ENCODE data around the gene DST.
"Not testable (repeated sequence)": the region's sequence is repeated elsewhere in the genome, so short reads cannot be mapped to it uniquely, and the experiment has no call there.

DST gene

DNA sequence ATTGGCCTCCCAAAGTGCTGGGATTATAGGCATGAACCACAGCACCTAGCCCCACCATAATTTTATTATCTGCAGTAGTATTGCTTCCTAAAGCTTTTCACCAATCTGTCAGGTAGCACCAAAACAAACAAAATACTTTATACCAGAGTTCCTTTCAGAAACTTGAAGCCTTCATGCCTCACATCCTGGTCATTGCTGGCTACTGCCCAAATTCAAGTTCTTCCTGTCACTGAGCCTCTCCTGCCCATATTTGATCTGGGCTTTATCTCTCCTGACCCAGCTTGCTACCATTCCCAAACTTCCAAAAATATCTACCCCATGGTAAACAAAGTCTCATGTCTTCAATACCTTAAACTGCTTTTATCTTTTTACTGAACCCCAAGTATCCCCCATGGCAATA lies 34.9 kb upstream of the DST start:
- Mint-ChIP-seq H3K36me3 (no peaks in the 10 kb centered on the region), H3K4me3 (no peak overlapping the region), H3K27ac (no peak overlapping the region), H3K9me3 (no peaks in the 10 kb centered on the region), H3K4me1 (no peaks in the 10 kb centered on the region), H3K27me3 (peaks cover 2% of the 10 kb centered on the region)
- ATAC-seq (ENCODE audit: low read depth) (no peak), DNase-seq (ENCODE audit: low spot score in 2 of 2) (no peak)

DNA sequence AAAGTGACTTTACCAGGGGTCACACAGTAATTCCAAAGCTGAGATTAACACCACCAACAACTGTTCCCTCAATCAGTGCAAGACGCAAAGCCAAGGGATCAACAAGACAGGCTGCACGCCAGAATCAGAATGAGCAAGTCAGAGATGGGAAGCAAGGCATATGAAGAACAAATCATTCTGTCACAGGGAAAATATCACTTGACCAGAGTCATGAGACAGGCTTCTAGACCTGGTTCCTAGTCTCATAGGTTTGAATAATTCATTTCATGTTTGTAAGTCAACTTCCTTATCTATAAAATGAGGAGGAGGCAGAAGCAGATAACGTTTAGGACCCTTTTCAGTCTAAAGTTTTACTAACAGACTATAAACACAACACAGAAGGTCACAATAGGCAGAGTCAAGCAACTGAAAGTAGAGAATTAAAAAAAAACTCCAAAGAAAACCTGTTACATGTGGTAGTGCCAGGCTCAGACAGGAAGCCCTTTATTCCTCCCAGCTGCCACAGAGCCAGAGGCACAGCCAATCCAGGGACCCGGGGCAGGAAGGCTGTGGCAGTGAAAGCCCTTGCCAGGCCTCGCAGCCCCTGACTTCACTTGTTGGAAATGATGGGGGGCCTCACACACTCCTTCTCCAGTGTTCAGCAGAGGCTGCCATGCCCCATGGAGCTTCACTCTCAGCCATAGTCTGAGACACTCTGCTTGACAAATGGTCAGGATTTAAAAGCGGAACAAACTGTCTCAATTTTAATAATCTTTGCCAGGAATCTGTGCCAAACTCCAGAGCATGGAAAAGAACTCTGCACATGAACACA lies 29.2 kb upstream of the DST start:
- Mint-ChIP-seq H3K27me3 (no peaks in the 10 kb centered on the region), H3K4me3 (no peak overlapping the region), H3K9me3 (no peaks in the 10 kb centered on the region), H3K4me1 (no peaks in the 10 kb centered on the region), H3K36me3 (no peaks in the 10 kb centered on the region), H3K27ac (no peak overlapping the region)
- DNase-seq (ENCODE audit: low spot score in 2 of 2) (no peak), ATAC-seq (ENCODE audit: low read depth) (no peak)

DNA sequence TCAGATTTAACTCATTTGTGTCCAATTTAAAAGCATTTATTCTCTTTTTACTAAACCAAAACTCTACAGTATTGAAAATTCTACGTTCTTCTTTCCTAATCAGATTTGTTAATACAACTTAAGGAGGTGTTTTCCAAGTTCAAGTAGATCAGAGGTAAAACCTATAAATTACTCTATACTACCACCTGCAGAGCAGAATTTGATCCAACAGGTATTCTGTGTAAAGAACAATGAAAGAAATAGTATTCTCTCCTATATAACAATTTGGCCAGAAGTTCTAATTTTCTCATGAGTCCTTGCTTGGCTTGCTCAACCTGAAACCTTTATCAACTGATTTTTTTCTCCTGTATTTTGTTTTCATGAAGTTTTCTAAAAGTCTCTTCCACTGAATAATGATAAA lies 28.5 kb upstream of the DST start:
- H3K27ac Mint-ChIP-seq: no peak overlapping the region
- ATAC-seq (ENCODE audit: low read depth) (no peak), DNase-seq (ENCODE audit: low spot score in 2 of 2) (no peak)
- H3K4me3 Mint-ChIP-seq: no peak overlapping the region
- H3K4me1 Mint-ChIP-seq: no peaks in the 10 kb centered on the region
- no peaks in the 10 kb centered on the region for H3K27me3 Mint-ChIP-seq
- no peaks in the 10 kb centered on the region for H3K36me3 Mint-ChIP-seq
- no peaks in the 10 kb centered on the region for H3K9me3 Mint-ChIP-seq

DNA sequence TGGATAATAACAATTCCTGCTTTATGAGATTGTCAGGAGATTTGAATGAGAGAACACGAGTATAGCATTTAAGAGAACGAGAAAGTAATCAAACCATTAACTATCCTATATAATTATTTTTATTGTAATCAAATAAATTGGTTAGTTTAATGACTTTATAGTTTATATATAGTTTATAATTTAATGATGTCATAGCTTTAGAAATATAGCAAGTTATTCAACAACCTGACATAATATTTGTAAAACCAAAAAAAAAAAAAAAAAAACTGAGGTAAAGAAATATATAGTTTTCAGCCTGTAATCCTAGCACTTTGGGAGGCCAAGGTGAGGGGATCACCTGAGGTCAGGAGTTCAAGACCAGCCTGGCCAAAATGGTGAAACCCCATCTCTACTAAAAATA lies 26.4 kb upstream of the DST start:
- no peak for DNase-seq (ENCODE audit: low spot score in 2 of 2)
- no peaks in the 10 kb centered on the region for H3K4me1 Mint-ChIP-seq
- no peaks in the 10 kb centered on the region for H3K9me3 Mint-ChIP-seq
- H3K36me3 Mint-ChIP-seq: no peaks in the 10 kb centered on the region
- ATAC-seq (ENCODE audit: low read depth): no peak
- H3K27me3 Mint-ChIP-seq: peaks cover under 1% of the 10 kb centered on the region
- H3K27ac Mint-ChIP-seq: no peak overlapping the region
- no peak overlapping the region for H3K4me3 Mint-ChIP-seq

DNA sequence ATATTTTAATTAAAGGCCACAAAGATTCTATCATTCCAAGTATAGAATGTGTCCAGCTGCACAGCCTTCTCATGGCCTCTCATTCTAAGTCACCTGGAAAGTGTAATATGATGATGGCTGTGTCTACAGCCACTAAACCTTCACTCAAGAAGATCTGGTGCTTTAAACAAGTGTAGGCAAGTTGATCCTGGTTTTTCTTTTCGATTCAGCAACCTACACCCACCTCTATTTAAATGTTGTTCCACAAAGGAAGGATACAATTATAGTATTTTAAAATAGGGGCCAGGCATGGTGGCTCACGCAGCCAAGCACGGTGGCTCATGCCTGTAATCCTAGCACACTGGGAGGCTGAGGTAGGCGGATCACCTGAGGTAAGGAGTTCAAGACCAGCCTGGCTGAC lies 25.5 kb upstream of the DST start:
- H3K36me3 Mint-ChIP-seq: no peaks in the 10 kb centered on the region
- no peak overlapping the region for H3K4me3 Mint-ChIP-seq
- DNase-seq (ENCODE audit: low spot score in 2 of 2) (no peak), ATAC-seq (ENCODE audit: low read depth) (no peak)
- no peaks in the 10 kb centered on the region for H3K4me1 Mint-ChIP-seq
- no peak overlapping the region for H3K27ac Mint-ChIP-seq
- no peaks in the 10 kb centered on the region for H3K9me3 Mint-ChIP-seq
- H3K27me3 Mint-ChIP-seq: peaks cover 2% of the 10 kb centered on the region

DNA sequence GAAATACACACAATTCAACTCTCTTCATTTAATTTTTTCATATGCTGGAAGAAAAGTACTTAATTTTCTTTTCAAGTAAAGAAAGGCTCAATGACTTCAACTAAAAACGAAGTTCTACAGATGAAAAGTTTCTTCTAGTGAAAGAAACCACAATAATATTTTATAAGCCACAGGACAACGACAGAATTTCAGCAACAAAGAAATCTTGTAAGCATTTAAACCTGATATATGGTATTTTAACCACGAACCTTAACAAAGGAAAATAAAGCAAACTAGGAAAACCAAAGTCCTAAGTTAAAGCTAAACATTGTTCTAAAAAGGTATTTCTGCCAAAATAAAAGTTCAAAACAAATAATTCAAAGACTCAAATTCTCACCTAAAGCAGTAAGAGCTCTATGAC lies 24.6 kb upstream of the DST start:
- Mint-ChIP-seq H3K27me3 (peaks cover 2% of the 10 kb centered on the region), H3K9me3 (no peaks in the 10 kb centered on the region), H3K4me3 (no peak overlapping the region), H3K27ac (no peak overlapping the region), H3K4me1 (no peaks in the 10 kb centered on the region), H3K36me3 (no peaks in the 10 kb centered on the region)
- no peak for DNase-seq (ENCODE audit: low spot score in 2 of 2)
- ATAC-seq (ENCODE audit: low read depth): no peak

DNA sequence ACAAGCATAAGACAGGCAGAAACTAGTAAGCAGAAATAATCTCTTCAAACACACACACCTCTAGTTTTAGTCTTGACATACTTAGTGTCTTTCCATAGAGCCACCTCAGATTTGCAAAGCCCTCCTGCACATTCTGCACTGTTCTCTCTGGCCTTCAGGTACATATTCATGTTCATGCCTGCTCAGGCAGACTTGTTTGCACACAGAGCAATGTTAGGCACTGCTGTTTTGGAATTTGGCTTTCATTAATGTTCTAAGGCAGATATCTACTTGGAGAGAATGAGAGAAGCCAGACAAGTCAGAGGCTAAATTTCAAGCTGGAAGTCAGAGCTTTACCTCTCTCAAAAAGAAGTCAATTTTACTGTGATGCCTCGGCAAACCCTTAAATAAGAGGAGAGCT lies 21.3 kb upstream of the DST start:
- Mint-ChIP-seq H3K4me3 (no peak overlapping the region), H3K4me1 (no peaks in the 10 kb centered on the region), H3K27me3 (peaks cover 2% of the 10 kb centered on the region), H3K9me3 (no peaks in the 10 kb centered on the region), H3K27ac (no peak overlapping the region), H3K36me3 (no peaks in the 10 kb centered on the region)
- DNase-seq (ENCODE audit: low spot score in 2 of 2) (no peak), ATAC-seq (ENCODE audit: low read depth) (no peak)

DNA sequence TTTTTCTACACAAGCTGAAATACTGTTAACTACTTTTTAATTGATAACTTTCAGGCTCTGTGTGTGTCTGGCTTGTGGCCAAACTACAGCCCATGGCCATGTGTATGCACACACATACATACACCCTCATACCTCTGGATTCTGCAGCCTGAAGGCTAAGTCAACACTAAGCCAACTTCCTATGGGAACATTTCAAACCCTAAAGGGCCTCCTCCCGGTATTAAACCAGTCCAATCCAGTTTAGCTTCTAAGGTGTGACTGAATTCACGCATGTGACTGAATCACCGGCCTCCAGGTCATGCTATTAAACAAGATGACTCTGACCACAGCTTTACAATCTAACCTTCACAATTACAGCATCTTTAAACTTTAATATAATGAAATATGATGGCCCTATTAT lies 20.7 kb upstream of the DST start:
- Mint-ChIP-seq H3K9me3 (no peaks in the 10 kb centered on the region), H3K36me3 (no peaks in the 10 kb centered on the region), H3K4me1 (no peaks in the 10 kb centered on the region), H3K4me3 (no peak overlapping the region), H3K27me3 (peaks cover 2% of the 10 kb centered on the region), H3K27ac (no peak overlapping the region)
- no peak for DNase-seq (ENCODE audit: low spot score in 2 of 2)
- ATAC-seq (ENCODE audit: low read depth): no peak

DNA sequence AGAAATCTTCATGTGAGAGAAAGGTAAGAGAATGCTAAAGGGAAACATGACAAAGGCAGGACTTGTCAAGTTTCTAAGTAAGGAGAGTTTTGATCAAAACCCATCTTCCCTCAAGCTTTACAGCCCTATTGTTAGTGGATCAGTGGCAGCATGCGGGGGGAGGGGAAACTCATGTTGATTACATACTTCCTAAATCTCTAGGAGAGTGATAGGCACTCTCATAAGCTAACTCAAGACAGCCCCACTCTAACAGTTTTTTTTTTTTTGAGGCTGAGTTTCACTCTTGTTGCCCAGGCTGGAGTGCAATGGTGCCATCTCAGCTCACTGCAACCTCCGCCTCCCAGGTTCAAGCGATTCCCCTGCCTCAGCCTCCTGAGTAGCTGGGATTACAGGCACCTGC lies 18.6 kb upstream of the DST start:
- not testable (repeated sequence) for H3K36me3 Mint-ChIP-seq; H3K27me3 Mint-ChIP-seq; H3K4me1 Mint-ChIP-seq; H3K4me3 Mint-ChIP-seq; DNase-seq (ENCODE audit: low spot score in 2 of 2); H3K9me3 Mint-ChIP-seq; ATAC-seq (ENCODE audit: low read depth); H3K27ac Mint-ChIP-seq

DNA sequence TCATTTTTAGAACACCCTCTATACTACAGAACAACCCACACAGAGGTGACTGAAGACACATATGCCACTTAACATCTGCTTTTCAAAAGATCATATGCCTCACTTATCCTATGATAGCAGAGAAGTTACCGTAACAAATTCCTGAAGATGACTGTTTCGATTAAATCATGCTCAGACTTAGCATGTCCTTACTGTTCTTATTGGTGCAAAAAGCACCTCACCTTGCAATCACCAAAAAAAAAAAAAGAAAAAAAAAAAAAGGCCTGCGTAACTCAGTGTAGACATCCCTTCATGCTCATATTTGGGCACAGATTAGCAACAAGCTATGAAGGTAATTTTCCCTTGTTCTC lies 17.7 kb upstream of the DST start:
- Mint-ChIP-seq H3K27me3 (peaks cover 2% of the 10 kb centered on the region), H3K36me3 (no peaks in the 10 kb centered on the region), H3K4me3 (no peak overlapping the region), H3K27ac (no peak overlapping the region), H3K4me1 (no peaks in the 10 kb centered on the region), H3K9me3 (no peaks in the 10 kb centered on the region)
- no peak for ATAC-seq (ENCODE audit: low read depth)
- no peak for DNase-seq (ENCODE audit: low spot score in 2 of 2)

DNA sequence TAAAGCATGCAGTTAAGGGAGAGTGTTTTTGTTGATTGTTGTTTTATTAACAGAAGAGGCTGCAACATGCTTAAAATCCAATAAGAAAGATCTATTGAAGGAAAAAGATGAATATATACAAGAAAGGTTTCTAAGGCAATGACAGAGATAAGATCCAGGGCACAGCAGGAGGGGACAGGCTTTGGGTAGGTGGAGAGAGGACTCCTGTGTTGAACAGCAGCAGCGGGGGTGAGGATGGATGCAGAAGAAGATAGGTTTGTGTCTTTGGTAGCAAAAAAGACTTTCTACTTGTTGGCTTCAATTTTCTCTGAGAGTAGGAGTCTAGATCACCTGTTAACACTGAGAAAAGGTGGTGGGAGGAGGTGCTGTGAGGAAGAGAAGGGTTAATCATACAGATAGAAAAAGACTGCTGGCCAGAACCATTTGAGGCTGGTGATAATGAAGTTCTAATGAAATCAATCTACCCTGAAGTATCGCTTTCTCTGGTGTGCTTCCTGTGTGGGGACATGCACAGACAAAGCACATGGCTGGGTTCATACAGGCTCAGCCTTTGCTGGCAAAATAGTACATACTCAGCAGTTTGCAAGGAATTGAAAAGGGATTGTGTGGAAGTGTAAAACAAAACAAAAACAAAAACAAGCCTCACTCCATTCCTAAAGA lies 17.2 kb upstream of the DST start:
- DNase-seq (ENCODE audit: low spot score in 2 of 2) (no peak), ATAC-seq (ENCODE audit: low read depth) (no peak)
- Mint-ChIP-seq H3K36me3 (no peaks in the 10 kb centered on the region), H3K9me3 (no peaks in the 10 kb centered on the region), H3K27ac (no peak overlapping the region), H3K27me3 (peaks cover 2% of the 10 kb centered on the region), H3K4me1 (no peaks in the 10 kb centered on the region), H3K4me3 (no peak overlapping the region)

DNA sequence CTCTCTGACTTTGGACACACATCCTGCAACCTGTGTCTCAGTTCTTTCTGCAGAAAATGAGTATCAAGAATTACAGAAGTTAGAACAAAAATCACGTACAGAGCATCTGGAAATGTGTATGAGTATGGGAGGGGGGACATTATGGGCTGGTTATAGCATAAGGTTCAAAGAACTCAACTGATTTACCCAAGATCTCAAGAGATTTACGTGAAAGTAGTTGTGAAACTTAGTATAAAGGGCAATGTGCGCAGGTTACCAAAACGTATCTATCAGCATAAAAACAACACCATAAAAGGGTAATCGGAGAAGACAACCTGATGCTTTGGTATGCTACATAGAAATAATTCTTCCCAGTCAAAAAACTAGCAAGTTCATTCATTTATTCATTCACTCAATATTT lies 15.6 kb upstream of the DST start:
- H3K9me3 Mint-ChIP-seq: no peaks in the 10 kb centered on the region
- no peaks in the 10 kb centered on the region for H3K36me3 Mint-ChIP-seq
- no peaks in the 10 kb centered on the region for H3K27me3 Mint-ChIP-seq
- DNase-seq (ENCODE audit: low spot score in 2 of 2): no peak
- no peak overlapping the region for H3K4me3 Mint-ChIP-seq
- H3K27ac Mint-ChIP-seq: no peak overlapping the region
- ATAC-seq (ENCODE audit: low read depth): no peak
- no peaks in the 10 kb centered on the region for H3K4me1 Mint-ChIP-seq

DNA sequence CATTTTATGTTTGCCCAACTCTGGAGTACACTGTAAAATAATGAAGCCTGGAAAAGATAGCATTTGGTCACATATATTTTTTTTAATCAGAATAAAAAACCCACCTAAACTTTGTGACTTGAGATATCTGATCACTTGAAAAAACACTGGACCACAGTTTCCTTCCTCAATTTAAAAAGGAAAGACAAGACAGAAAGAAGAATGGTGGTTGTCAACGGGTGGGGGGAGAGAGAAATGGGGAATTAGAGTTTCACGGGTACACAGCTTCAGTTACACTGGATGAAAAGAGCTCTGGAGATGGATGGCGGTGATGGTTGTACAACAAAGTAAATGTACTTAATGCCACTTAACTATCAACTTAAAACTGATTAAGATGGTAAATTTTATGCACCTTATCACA lies 14.7 kb upstream of the DST start:
- ATAC-seq (ENCODE audit: low read depth) (no peak), DNase-seq (ENCODE audit: low spot score in 2 of 2) (no peak)
- Mint-ChIP-seq H3K4me3 (no peak overlapping the region), H3K9me3 (no peaks in the 10 kb centered on the region), H3K27me3 (no peaks in the 10 kb centered on the region), H3K4me1 (no peaks in the 10 kb centered on the region), H3K36me3 (no peaks in the 10 kb centered on the region), H3K27ac (no peak overlapping the region)

DNA sequence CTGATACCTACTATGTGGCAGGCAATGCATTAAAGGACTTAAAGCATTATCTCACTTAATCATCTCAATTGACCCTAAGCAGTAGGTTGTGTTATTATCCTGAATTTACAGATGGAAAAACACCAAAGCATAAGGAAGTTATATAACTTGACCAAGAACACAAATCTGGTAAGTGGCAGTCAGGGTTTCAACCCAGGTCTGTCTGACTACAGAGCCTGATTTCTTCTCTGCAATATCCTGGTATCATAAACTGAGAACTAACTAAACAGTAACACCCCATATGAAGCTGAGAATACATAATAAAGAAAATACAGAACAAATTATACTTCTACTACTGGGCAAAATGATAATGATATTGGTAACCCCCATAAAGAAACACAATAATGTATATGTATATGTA lies 13.8 kb upstream of the DST start:
- no peak for ATAC-seq (ENCODE audit: low read depth)
- H3K9me3 Mint-ChIP-seq: no peaks in the 10 kb centered on the region

DNA sequence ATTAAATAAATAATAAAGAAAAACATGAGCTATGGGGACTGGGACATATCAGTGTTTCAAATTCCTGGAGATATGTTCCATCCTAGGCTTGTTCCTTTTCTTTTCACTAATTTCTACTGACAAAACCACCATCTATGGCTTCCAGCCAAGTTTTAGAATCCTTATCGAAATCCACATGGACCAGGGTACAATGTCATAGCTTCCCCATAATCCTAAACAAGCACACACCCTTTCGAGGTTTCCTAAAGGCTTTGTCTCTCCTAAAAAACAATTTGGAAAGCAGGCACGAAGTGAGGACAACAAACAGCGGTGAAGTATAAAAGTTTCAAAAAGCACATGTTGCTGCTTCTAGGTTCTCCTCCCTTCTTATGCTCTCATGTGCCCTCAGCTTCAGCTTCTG lies 13.3 kb upstream of the DST start:
- Mint-ChIP-seq H3K4me1 (no peaks in the 10 kb centered on the region), H3K9me3 (no peaks in the 10 kb centered on the region), H3K36me3 (no peaks in the 10 kb centered on the region), H3K4me3 (no peak overlapping the region), H3K27me3 (peaks cover 4% of the 10 kb centered on the region), H3K27ac (no peak overlapping the region)
- no peak for DNase-seq (ENCODE audit: low spot score in 2 of 2)
- no peak for ATAC-seq (ENCODE audit: low read depth)

More for the DNA sequence above, 13.8 kb upstream of the DST start:
- Mint-ChIP-seq H3K36me3 (no peaks in the 10 kb centered on the region), H3K27me3 (peaks cover 3% of the 10 kb centered on the region), H3K4me3 (no peak overlapping the region), H3K4me1 (no peaks in the 10 kb centered on the region), H3K27ac (no peak overlapping the region)
- no peak for DNase-seq (ENCODE audit: low spot score in 2 of 2)
